GM12801 (cell line): ENCODE data around the gene ETNPPL.

Experiments used
- CTCF ChIP-seq: IDR thresholded peaks from one replicate; pipeline ENCODE4 v1.5.1; 2011; ENCODE audit warnings: control low read depth; ENCODE audit not compliant: insufficient read length; ENCODE audit errors: extremely low read depth

The ETNPPL gene

DNA sequence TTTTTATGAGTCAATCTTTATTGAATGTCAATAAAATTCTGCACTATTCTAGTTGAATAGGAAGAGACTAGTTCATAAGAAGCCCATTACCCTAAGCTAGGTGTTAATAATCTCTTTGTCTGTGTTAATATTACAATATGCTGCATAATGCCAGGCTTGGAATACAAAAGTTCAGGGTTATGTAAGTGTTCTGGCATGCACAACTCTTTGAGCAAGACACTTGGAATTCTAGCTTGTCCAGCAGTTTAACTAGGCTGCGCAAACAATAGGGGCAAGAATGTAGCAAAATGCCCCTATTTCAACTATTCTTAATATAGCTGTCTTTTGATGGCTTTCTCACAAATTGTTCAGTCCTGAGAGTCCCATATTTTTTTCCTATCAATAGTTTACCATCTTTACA, 31.3 kb upstream of the ETNPPL start:
- TF ChIP-seq CTCF = no peak

GRCh38 chr4:108793415-108793814, 30.6 kb upstream of the ETNPPL start:
- no peak for TF ChIP-seq CTCF

- no peak for TF ChIP-seq CTCF
Measured at GRCh38 chr4:108788731-108789130, 25.9 kb upstream of the ETNPPL start.

DNA sequence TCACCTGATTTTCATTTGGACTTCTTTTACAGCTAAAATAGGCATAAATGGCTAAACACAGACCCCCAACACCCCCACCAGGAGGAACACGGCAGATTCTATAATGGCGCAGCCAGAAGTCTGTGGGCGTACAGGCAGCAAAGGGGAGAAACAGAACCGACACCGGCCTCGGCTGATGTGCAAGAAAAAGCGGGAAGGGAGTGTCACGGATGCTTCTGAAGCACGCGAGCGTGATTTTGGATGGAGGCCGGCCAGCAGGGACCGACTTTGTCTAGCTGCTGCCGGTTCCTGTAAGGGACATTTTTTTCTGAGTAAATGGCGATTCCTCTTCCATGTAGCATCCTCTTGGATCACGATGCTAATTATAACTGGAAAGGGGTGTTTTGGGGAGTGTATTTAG, 24.9 kb upstream of the ETNPPL start:
- TF ChIP-seq CTCF = no peak

GRCh38 chr4:108787106-108787505, 24.3 kb upstream of the ETNPPL start:
- no peak for TF ChIP-seq CTCF

DNA sequence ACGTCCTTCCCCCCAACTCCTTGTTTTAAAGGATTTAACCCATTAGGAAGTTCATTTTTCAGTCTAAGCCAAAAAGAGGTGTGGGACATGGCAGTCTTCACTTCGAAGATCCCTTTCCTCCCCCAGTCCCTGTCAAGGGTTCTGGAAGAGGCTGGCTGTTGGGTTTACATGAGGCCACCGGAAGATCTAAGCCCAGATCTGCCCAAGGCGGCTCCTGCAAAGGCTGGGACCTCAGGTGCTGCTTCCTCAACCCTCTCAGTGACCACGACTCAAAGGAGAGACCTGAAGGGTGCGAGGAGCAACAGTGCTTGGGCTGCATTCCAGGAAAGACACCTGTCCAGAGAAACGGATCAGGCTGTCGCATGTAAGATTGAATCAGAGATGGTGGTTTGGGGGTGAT, 23.5 kb upstream of the ETNPPL start:
- TF ChIP-seq CTCF = no peak

GRCh38 chr4:108783665-108784463, 21.0 kb upstream of the ETNPPL start:
- no peak for TF ChIP-seq CTCF
